Kidney glomerular epithelial cell (primary cell): ENCODE results near the gene TRPC4AP.
"Not testable (repeated sequence)": the region's sequence is repeated elsewhere in the genome, so short reads cannot be mapped to it uniquely, and the experiment has no call there.

Source experiments
- DNase-seq: peaks from one replicate; lab custom pipeline; 2025; lab: John Stamatoyannopoulos, UW

Gene TRPC4AP

DNA sequence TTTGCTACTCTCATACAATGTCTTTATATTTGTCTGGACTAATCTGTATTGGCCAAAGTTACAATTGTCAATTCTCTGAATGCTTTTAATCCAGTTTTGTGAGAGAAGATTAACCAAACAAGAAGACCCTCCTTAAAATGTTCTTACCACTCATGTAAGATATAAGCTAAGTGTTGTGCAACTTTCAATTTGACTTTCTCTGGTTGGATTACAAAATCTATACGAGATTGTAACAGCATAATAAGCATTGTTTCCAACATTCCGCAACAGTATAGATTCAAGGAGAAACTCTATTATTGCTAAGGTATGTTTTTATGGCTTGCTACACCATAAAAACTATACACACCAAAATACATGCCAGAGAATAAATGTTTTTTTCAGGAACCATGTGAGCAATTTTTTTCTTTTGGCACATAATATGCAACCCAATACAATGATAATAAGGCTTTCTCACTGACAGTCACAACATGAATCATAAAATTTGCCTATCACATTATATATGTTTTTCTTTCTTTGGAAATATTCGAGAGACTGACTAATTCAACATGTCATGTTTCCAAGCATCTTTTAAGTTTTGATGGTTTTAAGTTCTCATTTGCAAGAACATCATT is 12.2 kb upstream of the TRPC4AP start:
- DNase-seq, result no peak

GRCh38 chr20:35101620-35102019 is 9.0 kb upstream of the TRPC4AP start:
- DNase-seq, result no peak

DNA sequence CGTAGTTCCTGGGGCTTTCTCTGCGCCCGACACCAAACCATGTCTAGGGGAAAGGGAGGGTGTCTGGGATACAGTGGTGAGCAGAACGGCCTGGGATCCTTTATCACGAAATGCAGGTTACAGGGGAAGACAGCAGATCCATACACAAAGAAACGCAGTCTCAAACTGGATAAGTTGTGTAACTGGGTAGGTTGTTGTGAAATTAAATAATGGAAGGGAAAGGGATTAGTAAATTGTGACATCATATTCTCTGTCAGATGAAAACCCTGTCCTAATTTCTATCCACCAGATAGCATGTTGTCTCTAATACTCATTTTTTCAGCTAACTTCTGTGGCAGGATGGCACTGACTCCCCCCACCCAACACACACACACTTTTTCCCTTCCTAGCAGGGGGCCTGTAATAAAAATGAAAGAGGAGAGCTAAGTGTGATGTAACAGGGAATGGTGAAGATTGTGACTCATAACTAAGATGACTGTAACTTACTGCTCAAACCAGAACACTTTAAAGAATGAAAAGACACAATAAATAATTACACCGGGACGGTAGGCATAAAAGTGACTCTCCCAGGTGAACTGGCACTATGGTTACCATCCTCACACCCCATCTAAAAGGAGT is 769 bp upstream of the TRPC4AP start:
- DNase-seq, result peak; percentile 65

DNA sequence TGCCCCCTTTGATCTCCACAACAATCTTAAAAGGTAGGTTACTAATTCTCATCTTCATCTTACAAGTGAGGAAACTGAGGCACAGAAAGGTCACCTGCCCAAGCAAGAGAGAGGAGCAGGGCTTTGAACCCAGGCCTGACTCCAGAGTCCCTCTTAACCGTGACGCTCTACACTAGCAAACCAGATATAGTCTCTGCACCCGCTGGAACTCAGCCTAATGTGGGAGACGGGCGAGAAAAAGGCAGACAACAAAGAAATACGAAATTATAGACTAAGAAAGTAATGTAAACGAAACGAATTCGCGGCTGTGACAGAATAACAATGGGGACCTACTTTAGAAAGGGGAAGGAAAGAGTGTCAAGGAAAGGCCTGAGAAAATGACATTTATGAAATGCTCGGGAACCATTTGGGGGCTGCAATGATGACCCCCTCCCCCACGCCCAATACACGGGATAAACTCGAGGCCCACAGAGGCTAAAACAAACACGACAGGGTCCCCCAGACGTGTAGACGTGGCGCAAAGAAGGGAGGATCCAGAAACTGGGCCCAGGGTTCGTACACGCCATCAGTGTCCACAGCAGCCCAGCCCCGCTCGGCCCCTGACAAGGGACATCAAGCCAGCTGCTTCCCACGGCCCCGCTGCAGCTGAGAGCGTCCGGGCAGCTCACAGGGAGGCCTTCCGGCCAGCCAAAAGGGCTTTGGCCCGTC is 637 bp downstream of the TRPC4AP start:
- peak; percentile 28 for DNase-seq

GRCh38 chr20:35088231-35089145 is 4.1 kb downstream of the TRPC4AP start:
- no peak for DNase-seq

- no peak for DNase-seq
Measured at GRCh38 chr20:35087791-35088190, 4.8 kb downstream of the TRPC4AP start.

DNA sequence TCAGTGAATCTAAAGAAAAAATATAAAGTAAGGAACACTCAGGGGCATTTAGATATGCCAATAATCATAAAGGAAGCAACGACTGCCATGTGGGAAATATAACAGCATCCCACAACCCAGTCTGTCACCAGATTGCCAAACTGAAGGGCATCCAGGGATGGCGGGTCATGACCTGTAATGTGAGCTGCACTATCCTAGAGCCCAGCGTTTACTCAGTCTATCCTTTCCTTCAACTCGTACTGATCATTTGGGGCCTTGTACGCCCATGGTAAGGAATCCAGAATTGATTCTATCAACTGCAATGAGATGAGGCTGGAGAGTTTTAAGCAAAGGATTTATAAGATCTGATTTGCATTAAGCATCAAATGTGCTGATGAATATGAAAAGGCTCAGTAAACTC is 5.3 kb downstream of the TRPC4AP start:
- DNase-seq, result no peak

GRCh38 chr20:35085477-35086225 is 7.0 kb downstream of the TRPC4AP start:
- no peak for DNase-seq

GRCh38 chr20:35084998-35085397 is 7.6 kb downstream of the TRPC4AP start:
- DNase-seq, result no peak

DNA sequence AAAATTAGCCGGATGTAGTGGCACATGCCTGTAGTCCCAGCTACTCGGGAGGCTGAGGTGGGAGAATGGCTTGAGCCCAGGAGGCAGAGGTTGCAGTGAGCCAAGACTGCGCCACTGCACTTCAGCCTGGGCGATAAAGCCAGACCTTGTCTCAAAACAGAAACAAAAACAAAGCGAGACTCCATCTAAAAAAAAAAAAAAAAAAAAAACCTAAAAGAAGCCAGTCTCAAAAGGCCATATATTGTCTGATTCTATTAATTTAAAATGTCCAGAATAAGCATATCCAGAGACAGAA is 12.3 kb downstream of the TRPC4AP start:
- not testable (repeated sequence) for DNase-seq

GRCh38 chr20:35079472-35080347 is 12.9 kb downstream of the TRPC4AP start:
- no peak for DNase-seq

DNA sequence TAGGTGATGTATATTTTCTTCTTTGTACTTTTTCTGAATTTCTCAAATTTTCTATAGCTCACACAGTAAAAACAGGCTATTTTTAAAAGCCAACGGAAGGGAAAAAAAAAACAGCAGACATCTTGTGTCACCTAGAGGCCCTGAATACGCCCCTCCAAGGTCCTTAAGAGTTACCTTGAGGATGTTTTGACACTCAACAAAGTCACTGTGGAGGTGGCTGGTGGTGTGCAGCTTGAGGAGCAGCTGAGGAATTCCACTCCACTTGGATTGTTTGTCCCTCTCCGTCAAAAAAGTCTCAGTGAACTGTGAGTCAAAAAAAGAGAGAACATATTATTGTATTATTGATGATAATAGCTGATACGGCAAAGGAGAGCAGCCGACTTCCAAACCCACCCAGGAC is 14.7 kb downstream of the TRPC4AP start:
- DNase-seq, result no peak

DNA sequence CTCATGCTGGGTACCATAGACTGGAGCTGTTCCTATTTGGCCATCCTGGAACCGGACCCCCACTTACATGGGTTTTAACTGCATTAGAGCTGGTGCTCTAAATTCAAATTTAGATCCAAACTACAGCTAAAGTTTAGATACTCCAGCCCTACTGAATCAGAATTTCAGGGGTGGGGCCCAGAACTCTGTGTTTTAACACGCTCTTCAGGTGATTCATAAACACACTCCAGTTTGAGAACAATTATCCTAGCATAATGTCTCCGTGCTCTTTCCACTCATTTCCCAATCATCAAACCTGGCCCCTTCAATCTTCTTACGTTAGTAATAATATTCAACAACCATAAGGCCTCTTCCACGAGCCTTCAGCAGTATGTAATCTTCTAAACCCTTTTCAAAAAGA is 15.3 kb downstream of the TRPC4AP start:
- DNase-seq, result no peak

DNA sequence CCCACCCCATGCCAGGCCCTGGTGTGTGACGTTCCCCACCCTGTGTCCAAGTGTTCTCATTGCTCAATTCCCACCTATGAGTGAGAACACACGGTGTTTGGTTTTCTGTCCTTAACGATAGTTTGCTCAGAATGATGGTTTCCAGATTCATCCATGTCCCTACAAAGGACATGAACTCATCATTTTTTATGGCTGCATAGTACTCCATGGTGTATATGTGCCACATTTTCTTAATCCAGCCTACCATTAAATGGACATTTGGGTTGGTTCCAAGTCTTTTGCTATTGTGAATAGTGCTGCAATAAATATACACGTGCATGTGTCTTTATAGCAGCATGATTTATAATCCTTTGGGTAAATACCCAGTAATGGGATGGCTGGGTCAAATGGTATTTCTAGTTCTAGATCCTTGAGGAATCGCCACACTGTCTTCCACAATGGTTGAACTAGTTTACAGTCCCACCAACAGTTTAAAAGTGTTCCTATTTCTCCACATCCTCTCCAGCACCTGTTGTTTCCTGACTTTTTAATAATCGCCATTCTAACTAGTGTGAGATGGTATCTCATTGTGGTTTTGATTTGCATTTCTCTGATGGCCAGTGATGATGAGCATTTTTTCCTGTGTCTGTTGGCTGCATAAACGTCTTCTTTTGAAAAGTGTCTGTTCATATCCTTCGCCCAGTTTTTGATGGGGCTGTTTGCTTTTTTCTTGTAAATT is 21.0 kb downstream of the TRPC4AP start:
- DNase-seq, result not testable (repeated sequence)

GRCh38 chr20:35066194-35066593 is 26.4 kb downstream of the TRPC4AP start:
- DNase-seq, result no peak

DNA sequence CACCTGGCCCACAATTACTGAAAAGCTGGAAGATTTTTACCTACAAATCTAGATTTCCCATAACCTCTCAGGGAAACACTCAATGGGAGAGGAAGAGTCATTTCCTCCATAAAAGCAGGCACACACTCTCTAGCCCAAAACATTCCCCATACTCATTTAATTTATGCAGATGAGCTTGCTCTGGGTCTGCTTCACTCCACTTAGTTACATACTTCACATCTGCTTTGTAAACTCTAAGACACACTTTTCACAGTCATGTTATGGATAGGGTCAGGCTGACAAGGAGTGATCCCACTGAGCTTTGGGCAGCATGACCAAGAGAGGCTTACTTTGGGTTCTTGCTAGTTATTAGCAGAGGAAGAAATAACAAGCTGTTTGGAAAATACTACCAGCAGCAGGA is 27.4 kb downstream of the TRPC4AP start:
- no peak for DNase-seq

- DNase-seq, result no peak
Measured at GRCh38 chr20:35063168-35063567, 29.4 kb downstream of the TRPC4AP start.

- no peak for DNase-seq
Measured at GRCh38 chr20:35062478-35062877, 30.1 kb downstream of the TRPC4AP start.

- no peak for DNase-seq
Measured at GRCh38 chr20:35060168-35060567, 32.4 kb downstream of the TRPC4AP start.

GRCh38 chr20:35059612-35060011 is 33.0 kb downstream of the TRPC4AP start:
- no peak for DNase-seq
